Lung (tissue), 12 donors: ENCODE measurements around the gene FAM120A. TPM values are rescaled to one million over a fixed set of nuclear protein-coding genes. Genes with fewer than 3 reads are reported as not detected.

ENCODE experiments used
- ATAC-seq: fragments of 200-7000 bp; cut with Tn5 transposase; one replicate; pipeline ENCODE4 v1.9.1; 2020; ENCODE audit warnings: moderate number of reproducible peaks; ENCODE audit not compliant: insufficient read depth, low FRiP score
- DNase-seq, 3 donors: peaks; one replicate each; pipeline ENCODE4 v3.0.0-alpha.2; 2013 to 2017
- H3K27ac ChIP-seq, 2 donors: one replicate each; pipeline ENCODE4 v1.5.1; 2013; ENCODE audit warnings: mild to moderate bottlenecking in 2 of 2, moderate library complexity in 2 of 2, control low read depth in 1 of 2, inconsistent platforms in 1 of 2, low read depth in 1 of 2, low read length in 1 of 2
- H3K27me3 ChIP-seq, 3 donors: one replicate each; pipeline ENCODE4 v1.5.1; 2013; ENCODE audit warnings: low read length in 2 of 3; ENCODE audit not compliant: control insufficient read depth in 3 of 3, insufficient read depth in 3 of 3
- H3K36me3 ChIP-seq, 4 donors: one replicate each; pipeline ENCODE4 v1.5.1; 2013; ENCODE audit warnings: low read length in 4 of 4, mild to moderate bottlenecking in 1 of 4, moderate library complexity in 1 of 4; ENCODE audit not compliant: control insufficient read depth in 4 of 4, insufficient read depth in 4 of 4
- H3K4me1 ChIP-seq, 5 donors: one replicate each; pipeline ENCODE4 v1.5.1; 2013; ENCODE audit warnings: low read length in 5 of 5, mild to moderate bottlenecking in 2 of 5, moderate library complexity in 1 of 5; ENCODE audit not compliant: control insufficient read depth in 5 of 5, insufficient read depth in 5 of 5
- H3K4me3 ChIP-seq: one replicate; pipeline ENCODE4 v1.5.1; 2013; ENCODE audit warnings: mild to moderate bottlenecking, control low read depth, moderate library complexity
- H3K9ac ChIP-seq, 2 donors: one replicate each; pipeline ENCODE4 v1.5.1; 2013; ENCODE audit warnings: low read length in 2 of 2, control low read depth in 1 of 2; ENCODE audit not compliant: insufficient read depth in 1 of 2
- H3K9me3 ChIP-seq, 4 donors: one replicate each; pipeline ENCODE4 v1.5.1; 2013; ENCODE audit warnings: low read length in 3 of 4, mild to moderate bottlenecking in 1 of 4, moderate library complexity in 1 of 4; ENCODE audit not compliant: control insufficient read depth in 4 of 4, insufficient read depth in 3 of 4
- WGBS, 2 donors: extraction: QIAGEN DNeasy Blood & Tissue Kit; methylation state at CpG; one replicate each; pipeline ENCODE4 v1.1.7; 2013; 5-methylcytosine and 5-hydroxymethylcytosine counted together
- polyA plus RNA-seq, 2 donors: library from polyadenylated mRNA; stranded (reverse); fragments of 200-250 nt; gene quantifications; one replicate each; pipeline ENCODE4 v1.2.1, GENCODE V29; 2013
- total RNA-seq, 2 donors: library from RNA; depleted of rRNA in 1 of 2; stranded (reverse); fragments of >200 nt in 1 of 2; gene quantifications; one replicate each; pipeline ENCODE4 v1.2.1, GENCODE V29; 2014 to 2021
- TF ChIP-seq, protein P1 (sequence below): IDR thresholded peaks from 2 replicates; pipeline ENCODE4 v1.5.1; 2012; ENCODE audit warnings: mild to moderate bottlenecking; ENCODE audit errors: control extremely low read depth, extremely low read depth
- donor health status: control.
- donor health status: control.
- donor health status: Bipolar disorder and iron deficiency.
- donor health status: healthy.
- donor health status: DM: yes; HTN: yes; CAD: no.

The FAM120A gene
- total and polyA plus RNA-seq, 4 donors, result 44.9 to 134 (median 91.2) TPM

DNA sequence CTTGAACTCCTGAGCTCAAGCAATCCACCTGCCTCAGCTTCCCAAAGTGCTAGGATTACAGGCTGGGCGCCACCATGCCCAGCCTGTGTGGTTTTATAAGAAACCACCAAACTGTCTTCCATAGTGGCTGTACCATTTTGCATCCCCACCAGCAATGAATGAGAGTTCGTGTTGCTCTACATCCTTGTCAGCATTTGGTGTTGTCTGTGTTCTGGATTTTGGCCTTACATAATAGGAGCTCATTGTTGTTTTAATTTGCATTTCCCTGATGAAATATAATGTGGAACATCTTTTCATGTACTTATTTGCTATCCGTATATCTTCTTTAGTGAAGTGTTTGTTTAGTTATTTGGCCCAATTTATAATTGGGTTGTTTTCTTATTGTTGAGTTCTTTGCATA lies 154.7 kb downstream of the FAM120A start:
- Histone ChIP-seq H3K9ac (no peak overlapping the region), H3K4me3 (no peak overlapping the region), H3K9me3 (peaks cover 0 to 16% (median 1%) of the 10 kb centered on the region in 4 donors), H3K36me3 (peaks cover 0 to 4% (median 2%) of the 10 kb centered on the region in 4 donors), H3K27me3 (no peaks in the 10 kb centered on the region), H3K27ac (no peak overlapping the region), H3K4me1 (peaks cover 0 to 9% (median 0%) of the 10 kb centered on the region in 5 donors)
- WGBS, 2 donors, result 56 to 62% methylated on average over 3 of the region's 3 CpGs
- ATAC-seq (no peak), DNase-seq (no peak)
- TF ChIP-seq, protein P1, sequence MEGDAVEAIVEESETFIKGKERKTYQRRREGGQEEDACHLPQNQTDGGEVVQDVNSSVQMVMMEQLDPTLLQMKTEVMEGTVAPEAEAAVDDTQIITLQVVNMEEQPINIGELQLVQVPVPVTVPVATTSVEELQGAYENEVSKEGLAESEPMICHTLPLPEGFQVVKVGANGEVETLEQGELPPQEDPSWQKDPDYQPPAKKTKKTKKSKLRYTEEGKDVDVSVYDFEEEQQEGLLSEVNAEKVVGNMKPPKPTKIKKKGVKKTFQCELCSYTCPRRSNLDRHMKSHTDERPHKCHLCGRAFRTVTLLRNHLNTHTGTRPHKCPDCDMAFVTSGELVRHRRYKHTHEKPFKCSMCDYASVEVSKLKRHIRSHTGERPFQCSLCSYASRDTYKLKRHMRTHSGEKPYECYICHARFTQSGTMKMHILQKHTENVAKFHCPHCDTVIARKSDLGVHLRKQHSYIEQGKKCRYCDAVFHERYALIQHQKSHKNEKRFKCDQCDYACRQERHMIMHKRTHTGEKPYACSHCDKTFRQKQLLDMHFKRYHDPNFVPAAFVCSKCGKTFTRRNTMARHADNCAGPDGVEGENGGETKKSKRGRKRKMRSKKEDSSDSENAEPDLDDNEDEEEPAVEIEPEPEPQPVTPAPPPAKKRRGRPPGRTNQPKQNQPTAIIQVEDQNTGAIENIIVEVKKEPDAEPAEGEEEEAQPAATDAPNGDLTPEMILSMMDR, result no peak

DNA sequence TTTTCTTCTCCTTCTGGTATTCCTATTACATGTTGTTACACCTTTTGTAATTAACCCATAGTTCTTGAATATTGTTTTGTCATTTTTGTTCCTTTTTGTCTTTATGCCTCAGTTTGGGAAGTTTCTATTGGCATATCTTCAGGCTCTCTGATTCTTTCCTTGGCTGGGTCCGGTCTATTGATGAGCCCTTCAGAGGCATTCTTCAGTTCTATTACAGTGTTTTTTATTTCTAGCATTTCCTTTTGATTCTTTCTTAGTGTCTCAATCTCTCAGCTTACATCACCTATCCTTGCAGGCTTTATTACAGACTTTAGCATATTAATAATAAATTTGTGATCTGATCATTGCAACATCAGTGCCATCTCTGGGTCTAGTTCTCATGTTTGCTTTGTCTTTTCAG lies 158.7 kb downstream of the FAM120A start:
- peaks cover 0 to 12% (median 3%) of the 10 kb centered on the region in 5 donors for H3K4me1 ChIP-seq
- H3K4me3 ChIP-seq, result no peak overlapping the region
- no peaks in the 10 kb centered on the region for H3K27me3 ChIP-seq
- no peak for ATAC-seq
- H3K9ac ChIP-seq, result no peak overlapping the region
- peaks cover 0 to 4% (median 1%) of the 10 kb centered on the region in 4 donors for H3K36me3 ChIP-seq
- DNase-seq, result no peak
- TF ChIP-seq, protein P1, result no peak
- peaks cover 0 to 15% (median 2%) of the 10 kb centered on the region in 4 donors for H3K9me3 ChIP-seq
- no peak overlapping the region for H3K27ac ChIP-seq
- 95 to 100% methylated on average over 1 of the region's 1 CpG for whole genome bisulfite sequencing, 2 donors

DNA sequence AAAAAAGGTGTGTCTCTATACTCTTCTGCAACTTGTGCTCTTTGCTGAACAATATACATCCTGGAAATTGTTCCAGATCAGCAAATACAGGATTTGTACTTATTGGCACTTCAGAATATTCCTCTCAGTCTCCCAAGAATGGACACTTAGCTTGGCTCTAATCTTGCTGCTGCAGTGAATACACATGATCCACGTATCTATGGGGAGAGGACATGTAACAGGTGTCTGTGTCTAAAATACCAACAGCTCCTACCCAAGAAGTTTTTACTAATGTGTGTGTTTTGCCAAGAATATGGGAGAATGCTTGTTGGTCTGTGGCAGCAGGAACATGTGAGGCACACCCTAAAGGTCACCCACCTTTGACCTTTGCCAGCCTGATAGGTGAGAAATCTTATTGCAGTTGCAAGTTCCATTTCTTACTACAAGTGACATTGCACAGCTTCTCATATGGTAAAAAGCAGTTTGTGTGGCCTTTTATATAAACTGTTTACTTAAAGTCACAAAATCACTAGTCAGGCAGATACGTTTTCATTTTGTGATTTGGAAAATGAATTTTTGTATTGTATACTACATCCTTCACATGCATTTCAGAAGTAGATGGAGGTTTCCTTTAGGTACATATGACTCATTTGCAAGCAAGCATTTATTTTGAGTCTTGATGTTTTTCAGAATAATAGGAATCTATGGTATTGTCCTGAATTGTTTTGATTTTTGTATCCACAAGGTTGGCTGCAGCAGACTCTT lies 160.7 kb downstream of the FAM120A start:
- WGBS, 2 donors, result 62 to 66% methylated on average over 2 of the region's 2 CpGs
- Histone ChIP-seq H3K4me1 (peaks cover 0 to 14% (median 4%) of the 10 kb centered on the region in 5 donors), H3K9ac (no peak overlapping the region), H3K9me3 (peaks cover 0 to 10% (median 2%) of the 10 kb centered on the region in 4 donors), H3K27me3 (no peaks in the 10 kb centered on the region), H3K36me3 (no peaks in the 10 kb centered on the region), H3K27ac (no peak overlapping the region), H3K4me3 (no peak overlapping the region)
- TF ChIP-seq, protein P1, result no peak
- DNase-seq, result no peak
- no peak for ATAC-seq
